Measurements from ENCODE around the gene GDPD4.

Gene GDPD4

GRCh38 chr11:77176996-77177395 lies 124.5 kb downstream of the GDPD4 start:
- H3K27ac ChIP-seq: no peak overlapping the region
- TF ChIP-seq ZFX (IDR thresholded peaks at IDR 0.05): no peak
- TF ChIP-seq CTCF (conservative IDR thresholded peaks at IDR 0.05): no peak

GRCh38 chr11:77175869-77176539 lies 125.5 kb downstream of the GDPD4 start:
- no peak overlapping the region for H3K27ac ChIP-seq
- TF ChIP-seq CTCF (conservative IDR thresholded peaks at IDR 0.05): no peak
- no peak for TF ChIP-seq ZFX (IDR thresholded peaks at IDR 0.05)

- no peak overlapping the region for H3K27ac ChIP-seq
- TF ChIP-seq CTCF (conservative IDR thresholded peaks at IDR 0.05) (no peak), ZFX (IDR thresholded peaks at IDR 0.05) (no peak)
Observed at GRCh38 chr11:77175021-77175842, 126.3 kb downstream of the GDPD4 start.

GRCh38 chr11:77174559-77174958 lies 126.9 kb downstream of the GDPD4 start:
- no peak overlapping the region for H3K27ac ChIP-seq
- TF ChIP-seq ZFX (IDR thresholded peaks at IDR 0.05) (no peak), CTCF (conservative IDR thresholded peaks at IDR 0.05) (no peak)

- H3K27ac ChIP-seq: no peak overlapping the region
- TF ChIP-seq ZFX (IDR thresholded peaks at IDR 0.05): no peak
- no peak for TF ChIP-seq CTCF (conservative IDR thresholded peaks at IDR 0.05)
Observed at GRCh38 chr11:77173494-77173893, 128.0 kb downstream of the GDPD4 start.

GRCh38 chr11:77172666-77172982 lies 128.9 kb downstream of the GDPD4 start:
- TF ChIP-seq ZFX (IDR thresholded peaks at IDR 0.05): no peak
- TF ChIP-seq CTCF (conservative IDR thresholded peaks at IDR 0.05): no peak
- H3K27ac ChIP-seq: no peak overlapping the region

- TF ChIP-seq CTCF (conservative IDR thresholded peaks at IDR 0.05) (no peak), ZFX (IDR thresholded peaks at IDR 0.05) (no peak)
- no peak overlapping the region for H3K27ac ChIP-seq
Observed at GRCh38 chr11:77171885-77172665, 129.4 kb downstream of the GDPD4 start.
